ENCODE measurements around the gene THADA.
"Not testable (repeated sequence)": the region's sequence is repeated elsewhere in the genome, so short reads cannot be mapped to it uniquely, and the experiment has no call there.

THADA gene

DNA sequence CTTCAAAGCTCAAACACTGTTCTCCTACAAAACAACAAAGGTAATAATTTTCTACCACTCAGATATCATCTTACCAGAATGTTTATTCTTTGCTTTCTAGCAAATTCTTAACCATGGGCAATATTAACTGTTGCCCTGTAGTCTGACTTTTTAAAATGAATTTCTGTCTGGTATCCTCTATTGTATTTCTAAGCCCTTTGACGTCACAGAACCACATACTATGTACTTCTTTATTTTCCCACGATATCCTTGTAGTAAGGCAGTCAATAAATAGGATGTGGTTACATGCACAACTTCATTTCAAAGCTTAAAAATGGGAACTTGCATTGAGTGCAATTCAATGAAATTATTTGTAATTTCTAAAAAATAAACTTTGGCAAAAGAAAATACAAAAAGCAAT is 58.7 kb downstream of the THADA start:
- no peak for DNase-seq

DNA sequence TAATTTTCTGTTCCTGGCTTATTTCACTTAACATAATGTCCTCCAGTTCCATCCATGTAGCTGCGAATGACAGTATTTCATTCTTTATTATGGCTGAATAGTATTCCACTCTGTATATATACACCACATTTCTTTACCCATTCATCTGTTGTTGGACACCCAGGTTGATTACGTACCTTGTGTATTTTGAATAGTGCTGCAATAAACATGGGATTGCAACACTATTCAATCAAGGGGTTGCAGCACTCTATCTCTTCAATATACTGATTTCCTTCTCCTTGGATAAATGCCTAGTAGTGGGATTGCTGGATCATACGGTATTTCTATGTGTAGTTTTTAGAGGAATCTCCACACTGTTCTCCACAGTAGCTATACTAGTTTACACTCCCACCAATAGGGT is 61.3 kb downstream of the THADA start:
- DNase-seq, result no peak

DNA sequence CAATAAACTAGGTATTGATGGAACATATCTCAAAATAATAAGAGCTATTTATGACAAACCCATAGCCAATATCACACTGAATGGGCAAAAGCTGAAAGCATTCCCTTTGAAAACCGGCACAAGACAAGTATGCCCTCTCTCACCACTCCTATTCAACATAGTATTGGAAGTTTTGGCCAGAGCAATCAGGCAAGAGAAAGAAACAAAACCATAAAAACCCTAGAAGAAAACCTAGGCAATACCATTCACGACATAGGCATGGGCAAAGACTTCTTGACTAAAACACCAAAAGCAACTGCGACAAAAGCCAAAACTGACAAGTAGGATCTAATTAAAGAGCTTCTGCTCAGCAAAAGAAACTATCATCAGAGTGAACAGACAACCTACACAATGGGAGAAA is 63.3 kb downstream of the THADA start:
- DNase-seq, result not testable (repeated sequence)

DNA sequence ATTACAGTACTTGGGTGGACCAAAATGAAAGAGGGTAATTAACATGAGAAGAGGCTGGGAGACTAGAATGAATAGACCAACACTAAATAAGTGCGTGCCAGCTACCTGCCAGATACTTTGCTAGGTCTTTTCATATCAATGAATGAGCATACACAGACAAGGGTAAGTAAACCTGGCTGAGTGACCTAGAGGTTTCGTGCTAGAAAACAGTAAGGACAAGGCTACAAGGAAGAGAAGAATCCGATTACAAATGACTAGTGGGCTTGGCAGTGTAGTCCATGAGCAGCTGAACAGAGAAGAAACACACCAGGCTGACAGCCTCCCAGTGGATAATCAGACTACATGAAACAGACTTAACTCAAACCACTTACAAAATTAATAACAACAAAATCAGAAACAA is 64.6 kb downstream of the THADA start:
- DNase-seq, result no peak

DNA sequence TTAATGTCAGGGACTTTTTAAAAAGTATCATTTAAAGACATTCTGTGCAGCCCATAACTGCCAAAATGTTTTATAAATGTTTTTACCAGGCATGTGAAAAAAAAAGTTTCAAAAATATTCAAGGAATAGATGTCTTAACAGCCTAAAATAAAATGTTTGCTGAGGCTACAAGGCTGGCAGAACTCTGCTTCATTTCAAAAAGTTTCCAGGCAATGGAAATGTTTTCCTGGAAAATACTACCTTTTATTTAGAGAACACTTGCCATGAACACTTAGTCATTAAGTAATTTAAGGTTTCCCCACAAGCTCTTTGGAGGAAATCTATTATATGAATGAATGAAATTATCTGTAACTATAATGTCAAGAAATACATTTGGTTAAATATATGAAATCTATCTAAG is 68.8 kb downstream of the THADA start:
- no peak for DNase-seq

DNA sequence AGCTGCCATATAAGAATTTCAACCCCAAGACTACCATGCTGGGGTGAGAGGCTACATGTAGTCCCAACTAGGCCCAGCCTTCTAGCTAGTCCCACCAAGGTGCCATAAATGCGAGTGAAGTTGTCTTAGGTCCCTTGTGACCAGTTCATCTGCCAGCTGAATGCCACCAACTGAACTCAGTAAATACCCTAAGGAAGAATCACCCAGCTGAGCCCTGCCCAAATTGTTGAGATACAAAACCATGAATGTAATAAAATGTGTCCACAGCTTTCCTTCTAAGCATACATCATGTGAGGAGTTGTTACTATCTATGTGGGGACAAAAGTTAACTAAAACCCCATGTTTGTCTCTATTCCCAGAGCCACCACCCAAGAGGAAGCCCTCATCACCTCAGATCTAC is 70.3 kb downstream of the THADA start:
- no peak for DNase-seq

DNA sequence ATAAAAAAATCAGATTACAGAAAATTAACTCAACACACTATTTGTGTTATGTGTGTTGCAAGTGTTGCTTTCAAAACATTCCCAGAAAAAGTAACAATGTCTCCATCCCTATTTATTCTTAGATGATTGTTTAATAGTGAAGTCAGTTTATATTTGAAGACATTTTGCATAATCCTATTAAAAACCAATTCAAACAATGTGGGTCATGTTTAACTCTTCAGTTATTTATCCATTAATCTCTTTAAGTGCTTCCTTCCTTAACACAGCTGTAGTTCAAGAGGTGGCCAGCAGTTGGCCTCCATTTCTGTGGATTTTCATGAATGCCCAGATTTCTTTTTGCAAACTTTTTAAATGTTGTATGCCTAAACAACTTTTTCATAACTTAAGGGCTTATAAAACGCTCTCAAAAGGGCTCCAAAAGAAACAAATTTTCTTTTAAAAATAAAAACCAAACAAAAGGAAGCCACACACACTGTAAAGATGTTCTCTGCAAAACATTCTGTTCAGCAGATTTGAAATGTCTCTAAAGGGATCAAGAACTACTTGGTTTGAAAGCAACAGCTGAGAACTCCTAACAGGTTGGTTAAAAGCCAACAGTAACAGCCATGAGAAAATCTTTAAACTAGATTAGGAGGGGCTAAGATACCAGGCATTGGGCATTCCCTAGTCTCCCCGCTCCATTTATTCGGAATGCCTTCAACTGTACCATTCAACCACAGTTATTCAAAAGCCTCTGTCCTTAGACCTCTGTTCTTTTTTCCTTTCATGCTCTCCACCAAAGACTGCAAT is 71.5 kb downstream of the THADA start:
- DNase-seq, result no peak

DNA sequence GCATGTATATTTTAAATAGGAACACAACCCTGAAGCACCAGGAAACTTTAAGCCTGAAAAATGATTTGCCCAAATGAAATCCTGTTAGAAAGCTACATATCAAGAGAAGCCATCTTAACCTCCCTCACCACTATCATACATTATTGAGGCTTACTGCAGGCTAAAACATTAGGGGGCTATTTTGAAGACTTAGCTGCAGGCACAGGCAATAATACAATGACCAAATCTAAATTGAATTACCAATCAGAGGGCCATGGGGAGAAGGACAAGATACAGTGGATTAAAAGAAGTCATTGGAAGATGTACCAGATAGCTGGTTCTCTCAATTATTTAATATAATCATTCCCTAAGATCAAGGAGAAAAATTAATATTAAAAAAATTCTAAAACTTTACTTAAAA is 73.7 kb downstream of the THADA start:
- no peak for DNase-seq

DNA sequence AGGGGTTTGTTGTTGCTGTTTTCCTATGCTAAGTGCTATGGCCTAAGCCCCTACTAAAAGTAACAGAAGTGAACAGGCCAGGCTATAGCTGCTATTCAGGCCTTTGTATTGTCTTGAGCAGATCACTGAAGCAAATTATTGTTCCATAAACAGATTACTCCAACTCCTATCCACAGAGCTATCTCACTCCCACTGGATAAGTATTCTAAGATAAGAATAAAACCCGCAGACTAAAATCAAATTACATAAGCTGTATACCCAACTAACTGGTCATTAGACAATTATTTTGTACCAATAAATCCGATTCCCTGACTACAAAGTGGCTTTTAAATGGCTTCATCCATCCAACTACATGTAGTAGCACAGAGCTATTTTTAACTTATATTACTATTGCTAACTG is 74.3 kb downstream of the THADA start:
- no peak for DNase-seq

DNA sequence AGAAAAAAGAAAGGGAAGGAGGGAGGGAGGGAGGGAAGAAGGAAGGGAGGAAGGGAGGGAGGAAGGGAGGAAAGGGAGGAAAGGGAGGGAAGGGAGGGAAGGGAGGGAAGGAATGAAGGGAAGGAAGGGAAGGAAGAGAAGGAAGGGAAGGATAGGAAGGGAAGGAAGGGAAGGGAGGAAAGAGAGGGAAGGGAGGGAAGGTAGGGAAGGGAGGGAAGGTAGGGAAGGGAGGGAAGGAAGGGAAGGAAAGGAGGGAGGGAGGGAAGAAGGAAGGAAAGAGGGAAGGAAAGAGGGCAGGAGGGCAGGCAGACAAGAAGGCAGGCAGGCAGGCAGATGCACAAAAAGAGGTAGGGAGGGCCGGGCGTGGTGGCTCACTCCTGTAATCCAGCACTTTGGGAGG is 74.9 kb downstream of the THADA start:
- DNase-seq, result no peak

DNA sequence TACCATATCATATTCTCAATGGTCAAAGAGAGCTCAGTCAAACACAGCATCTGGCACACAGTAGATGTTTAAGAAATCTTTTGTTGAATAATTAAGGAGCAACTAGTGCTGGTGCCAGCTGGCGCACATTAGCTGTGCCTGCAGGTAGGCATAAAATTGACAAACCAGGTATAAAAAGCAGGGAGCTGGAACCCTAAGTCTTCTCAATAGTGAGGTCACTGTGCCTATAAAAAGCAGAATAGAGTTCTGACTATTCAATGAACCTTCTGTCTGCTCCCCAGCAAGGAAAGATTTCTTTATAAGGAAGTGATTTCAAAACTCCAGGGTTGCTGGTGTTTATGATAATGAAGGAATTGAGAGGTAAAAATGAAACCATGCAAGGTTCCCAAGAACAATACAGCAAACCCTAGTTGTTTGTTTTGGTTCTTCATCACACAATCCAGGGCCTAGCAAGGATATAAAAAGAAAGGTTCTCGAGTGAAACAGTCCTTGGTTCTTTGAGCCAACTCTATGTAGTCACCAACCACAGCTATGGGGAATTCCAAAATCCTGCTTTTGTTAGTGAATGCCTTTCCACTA is 76.1 kb downstream of the THADA start:
- DNase-seq, result no peak

DNA sequence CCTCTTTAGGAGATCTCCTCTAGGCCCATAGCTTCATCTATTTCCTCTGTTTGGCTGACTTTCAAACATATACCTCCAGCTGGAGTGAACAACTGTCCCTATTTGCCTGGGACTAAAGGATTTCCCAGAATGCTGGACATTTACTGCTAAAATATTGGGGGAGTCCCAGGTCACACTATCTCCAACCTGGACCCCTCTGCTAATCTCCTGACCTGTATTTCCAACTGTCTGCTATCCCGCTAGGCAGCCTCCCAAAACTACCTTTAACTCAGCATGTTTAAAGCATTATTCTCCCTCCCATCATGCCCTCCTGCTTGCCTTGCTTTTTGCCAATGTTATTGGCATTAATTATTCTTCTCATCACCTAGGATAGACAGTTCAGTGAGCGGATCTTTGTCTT is 77.1 kb downstream of the THADA start:
- DNase-seq, result no peak

DNA sequence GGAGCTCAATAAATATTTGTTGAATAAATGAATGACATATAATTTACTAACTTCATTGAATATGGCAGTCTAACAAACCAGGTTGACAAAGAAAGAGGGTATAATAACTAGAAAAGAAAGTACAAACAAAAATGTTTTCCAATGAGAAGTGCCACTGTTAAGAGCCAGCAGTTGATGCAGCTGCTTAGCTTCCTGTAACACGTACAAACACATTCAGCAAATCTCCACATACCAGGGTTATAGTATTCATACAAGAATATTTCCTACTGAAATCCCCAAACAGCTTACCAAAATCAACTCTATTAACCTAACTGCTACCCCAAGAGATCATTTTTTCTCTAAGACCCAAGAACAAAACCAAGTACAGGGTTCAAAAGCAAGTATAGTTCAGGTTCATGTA is 77.7 kb downstream of the THADA start:
- DNase-seq, result no peak

DNA sequence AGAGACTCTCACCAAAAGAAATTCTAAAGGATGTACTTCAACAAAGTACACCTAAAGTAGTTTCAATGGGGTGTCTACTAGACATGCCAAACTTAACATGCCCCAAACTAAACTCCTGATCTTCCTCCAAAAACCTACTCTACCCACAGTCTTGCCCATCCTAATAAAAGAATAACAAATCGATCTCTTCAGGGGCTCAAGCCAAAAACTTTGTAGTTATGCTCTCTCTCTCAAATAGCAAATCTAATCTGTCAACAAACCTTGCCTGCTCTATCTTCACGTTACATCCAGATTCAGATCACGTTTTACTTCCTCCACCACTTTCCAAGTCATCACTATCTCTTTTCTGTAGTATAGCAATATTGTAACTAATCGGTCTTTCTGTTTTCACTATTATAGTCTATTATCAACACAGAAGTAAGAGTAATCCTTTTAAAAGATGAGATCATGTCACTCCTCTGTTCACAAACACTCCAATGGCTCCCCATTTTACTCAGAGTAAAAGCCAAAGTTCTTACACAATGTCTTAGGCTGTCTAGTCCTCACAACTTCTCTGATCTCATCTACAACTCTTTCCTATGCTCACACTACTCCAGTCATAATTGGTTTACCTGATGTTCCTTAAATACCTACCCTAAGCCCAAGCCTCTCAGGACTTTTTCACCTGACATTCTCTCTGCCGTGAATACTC is 79.9 kb downstream of the THADA start:
- DNase-seq, result no peak

DNA sequence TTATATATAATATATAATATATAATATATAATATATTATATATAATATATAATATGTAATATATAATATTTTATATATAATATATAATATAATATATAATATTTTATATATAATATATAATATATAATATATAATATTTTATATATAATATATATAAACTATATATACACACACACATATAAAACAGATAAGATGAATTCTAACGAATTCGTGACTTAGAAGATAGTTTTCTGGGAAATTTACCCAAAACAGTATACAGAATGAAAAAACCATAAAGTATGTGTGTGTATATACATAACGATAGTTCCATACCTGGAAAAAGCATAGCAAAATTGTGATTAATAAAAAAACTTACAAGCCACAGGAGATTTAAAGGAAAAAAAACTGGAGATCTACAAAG is 80.6 kb downstream of the THADA start:
- no peak for DNase-seq

DNA sequence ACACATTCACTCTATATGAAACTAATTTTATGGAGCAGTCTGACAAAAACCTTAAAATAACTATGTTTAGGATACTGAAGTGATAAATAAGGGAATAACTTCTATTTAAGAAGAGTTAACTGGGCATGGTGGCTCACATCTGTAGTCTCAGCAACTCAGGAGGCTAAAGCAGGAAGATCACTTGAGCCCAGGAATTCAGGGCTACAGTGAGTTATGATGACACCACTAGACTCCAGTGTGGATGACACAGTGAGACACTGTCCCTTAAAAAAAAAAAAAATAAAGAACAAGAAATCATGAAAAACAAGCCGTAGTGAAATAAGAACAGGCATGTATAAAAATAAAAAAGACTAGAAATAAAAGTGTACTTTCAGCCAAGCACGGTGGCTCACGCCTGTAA is 82.0 kb downstream of the THADA start:
- no peak for DNase-seq

DNA sequence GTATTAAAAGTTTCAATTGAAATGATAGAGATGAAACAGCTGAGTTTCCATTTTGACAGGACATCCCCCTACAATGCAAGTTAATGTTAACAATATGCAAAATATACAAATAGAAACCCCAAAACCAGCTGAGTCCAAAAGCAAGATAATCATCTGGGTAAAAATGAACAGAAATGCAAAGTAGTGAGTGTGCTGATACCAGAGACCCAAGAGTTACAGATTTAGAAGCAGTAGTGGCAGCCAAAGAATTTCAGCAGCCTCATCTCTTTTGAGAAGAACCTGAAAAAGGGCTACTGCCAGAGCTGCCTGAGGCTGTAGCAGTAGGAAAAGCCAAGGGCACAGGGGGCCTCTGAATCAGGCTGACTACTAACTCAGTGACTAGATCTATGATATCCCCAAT is 82.6 kb downstream of the THADA start:
- no peak for DNase-seq

DNA sequence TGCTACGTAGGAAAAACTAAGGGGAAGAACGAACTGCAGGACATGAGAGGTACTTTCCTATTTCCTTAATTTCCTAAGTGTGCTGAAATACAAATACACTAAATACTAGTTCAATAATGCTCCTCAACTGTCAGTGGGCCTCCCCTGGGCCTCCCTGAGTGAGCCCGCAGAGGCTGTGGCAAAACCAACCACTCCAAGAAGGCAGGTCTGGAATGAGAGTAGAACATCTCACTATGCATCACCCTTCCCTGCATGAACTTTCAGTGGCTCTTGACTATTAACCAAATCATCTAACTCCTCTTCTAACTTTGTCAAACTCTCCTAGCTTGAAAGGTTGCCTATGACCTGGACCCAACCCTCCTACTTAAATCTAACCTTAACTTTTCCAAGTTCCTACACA is 84.6 kb downstream of the THADA start:
- DNase-seq, result no peak

DNA sequence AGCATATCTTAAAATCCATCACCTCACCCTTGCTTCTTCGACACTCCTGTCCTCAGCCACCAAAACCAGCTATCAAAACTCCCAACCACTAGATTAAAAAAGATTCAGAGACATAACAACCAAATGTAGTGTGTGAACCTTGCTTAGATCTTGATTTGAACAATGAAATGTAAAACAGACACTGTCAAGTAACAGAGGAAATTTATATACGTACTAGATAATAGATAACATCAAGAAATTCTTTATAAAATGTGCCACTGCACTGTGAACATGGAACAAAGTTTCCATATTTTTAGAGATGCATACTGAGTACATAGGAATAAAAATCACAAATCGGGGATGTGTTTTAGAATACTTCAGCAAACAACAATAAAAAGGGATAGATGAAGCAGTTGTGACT is 86.0 kb downstream of the THADA start:
- DNase-seq, result no peak

DNA sequence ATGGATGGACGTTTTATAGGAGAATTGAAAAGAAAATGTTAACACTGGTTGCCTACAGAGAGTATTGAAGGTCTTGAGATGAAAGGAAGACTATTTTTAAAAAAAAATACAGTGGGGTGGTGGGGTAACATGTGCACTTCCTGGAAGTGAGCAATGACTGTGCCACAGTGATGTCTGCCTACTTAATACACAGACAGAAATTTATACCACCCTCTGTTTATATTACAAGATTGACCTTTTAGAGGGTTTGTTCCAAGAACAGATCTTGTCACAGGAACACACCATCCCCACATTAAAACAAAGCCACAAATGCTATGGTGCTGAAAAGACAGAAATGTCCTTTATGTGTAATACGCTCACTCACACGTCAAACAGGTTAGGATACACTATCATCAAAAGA is 87.6 kb downstream of the THADA start:
- DNase-seq, result no peak

DNA sequence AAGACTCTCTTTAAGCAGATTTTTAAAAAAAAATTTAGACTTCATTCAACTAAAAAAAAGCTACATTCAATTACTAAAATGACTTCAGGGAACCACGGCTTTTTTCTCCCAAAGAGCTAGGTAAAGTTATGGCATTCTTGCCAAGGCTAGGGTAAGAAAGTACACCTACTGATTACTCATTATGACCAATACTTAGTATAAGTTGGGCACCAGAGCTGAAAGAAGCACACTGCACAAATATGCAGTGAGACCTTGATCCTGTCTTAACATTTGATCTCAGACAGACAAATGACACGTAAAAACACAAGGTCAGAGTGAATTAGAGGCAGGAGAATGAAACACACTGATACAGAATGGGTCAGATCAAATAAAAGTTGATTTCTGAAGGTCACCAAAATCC is 88.7 kb downstream of the THADA start:
- no peak for DNase-seq

DNA sequence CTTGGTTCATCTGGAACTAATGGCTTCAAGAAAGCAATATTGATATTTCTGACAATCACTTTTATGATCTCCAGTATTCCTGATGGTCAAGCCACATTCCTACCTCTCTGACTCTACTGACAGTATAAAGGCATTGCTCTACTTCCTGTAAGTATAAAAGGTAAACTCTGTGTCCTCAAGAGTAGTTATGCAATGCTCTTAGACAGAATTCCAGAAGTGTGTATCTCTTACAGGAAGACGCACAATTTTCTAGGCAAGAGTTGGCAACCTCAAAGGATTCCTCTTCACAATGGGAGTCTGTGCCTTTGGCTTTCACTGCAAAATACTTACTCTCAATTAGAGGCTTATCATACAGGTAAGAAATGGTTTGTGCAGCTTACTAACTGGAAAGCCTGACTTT is 100.1 kb downstream of the THADA start:
- DNase-seq, result no peak

DNA sequence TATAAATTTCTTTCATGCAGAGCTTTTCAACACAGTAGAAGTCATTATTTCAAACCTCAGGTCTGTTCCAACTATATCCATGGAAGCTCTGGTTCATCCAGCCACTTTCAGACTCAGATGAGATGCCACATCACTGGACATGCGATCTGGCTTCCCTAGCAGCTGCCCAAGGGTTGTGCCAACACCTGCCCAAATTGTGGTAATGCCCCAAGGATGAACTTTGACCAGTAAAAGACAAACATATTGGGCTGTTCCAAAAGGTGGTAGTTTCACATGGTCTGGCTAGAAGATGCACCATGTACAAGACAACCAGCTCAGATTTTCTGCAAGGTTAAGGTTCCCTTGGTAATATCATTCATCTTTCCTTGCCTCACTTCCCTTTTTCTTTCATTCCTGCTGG is 101.9 kb downstream of the THADA start:
- DNase-seq, result no peak

DNA sequence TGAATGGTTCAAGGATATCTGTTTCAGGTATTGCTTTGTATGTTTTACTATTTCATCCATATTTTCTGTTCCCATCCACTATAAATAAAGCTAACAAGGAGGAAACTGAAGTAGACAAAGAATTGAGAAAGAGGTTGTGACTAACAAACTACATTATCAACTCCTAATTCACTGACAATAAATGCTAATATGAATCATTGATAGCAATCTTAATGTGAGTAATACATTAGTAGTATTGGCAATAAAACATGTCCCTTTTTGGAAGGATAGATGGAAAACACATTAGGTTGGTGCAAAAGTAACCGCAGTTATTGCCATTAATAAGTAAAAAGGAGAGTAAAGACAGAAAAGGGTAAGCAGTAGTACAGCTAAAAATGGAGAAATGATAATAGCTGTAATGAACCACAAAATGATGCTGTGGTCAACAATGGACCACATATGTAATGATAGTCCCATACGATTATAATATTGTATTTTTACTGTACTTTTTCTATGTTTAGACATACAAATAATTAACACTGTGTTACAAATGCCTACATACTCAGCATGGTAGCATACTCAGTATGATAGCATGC is 104.7 kb downstream of the THADA start:
- DNase-seq, result no peak

All from left hindlimb (tissue), 1 donor.